ENCODE data around the gene CCL23. TPM values are rescaled to one million over a fixed set of nuclear protein-coding genes. Genes with fewer than 3 reads are reported as not detected.

The CCL23 gene
- polyA plus RNA-seq, 1 donor from 2014 or later: not detected

DNA sequence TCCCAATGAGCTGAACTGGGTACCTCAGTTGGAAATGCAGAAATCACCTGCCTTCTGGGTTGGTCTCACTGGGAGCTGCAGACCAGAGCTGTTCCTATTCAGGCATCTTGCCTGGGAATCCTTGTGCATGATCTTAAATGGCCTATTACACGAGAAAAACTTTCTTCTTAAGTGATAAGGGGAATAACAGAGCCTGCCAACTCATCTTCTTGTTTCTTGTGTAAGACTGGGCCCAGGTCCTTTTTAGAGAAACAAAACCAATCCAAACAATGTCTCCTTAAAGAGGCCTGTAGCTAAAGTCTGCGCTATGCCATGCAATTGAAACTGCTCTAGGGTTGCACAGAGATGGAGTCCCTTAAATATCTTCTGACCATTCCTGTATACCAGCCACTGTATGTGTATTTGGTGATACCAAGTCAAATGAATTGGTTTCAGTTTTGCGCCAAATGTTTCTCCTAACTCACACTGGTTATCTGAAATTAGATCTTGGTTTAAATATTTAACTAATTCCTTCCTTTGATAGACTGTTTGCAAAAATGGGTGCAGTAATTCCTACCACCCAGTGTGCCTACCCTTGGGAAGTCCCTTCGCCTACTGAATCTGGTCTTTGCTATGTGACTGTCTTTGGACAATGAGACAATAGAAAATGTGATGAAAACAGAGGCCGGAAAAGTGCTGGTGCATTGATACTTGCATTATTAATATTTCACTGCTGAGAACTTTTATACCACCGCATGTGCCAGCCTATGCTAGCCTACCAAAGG is 6.5 kb upstream of the CCL23 start:
- H3K4me2 ChIP-seq (ENCODE audit: low read length): no peak overlapping the region
- no peaks in the 10 kb centered on the region for H4K20me1 ChIP-seq (ENCODE audit: insufficient read depth)
- no peak overlapping the region for H2AFZ ChIP-seq (ENCODE audit: low read depth, low read length)
- no peaks in the 10 kb centered on the region for H3K36me3 ChIP-seq (ENCODE audit: insufficient read depth, low read length)
- H3K27me3 ChIP-seq (ENCODE audit: insufficient read depth, low read depth, low read length): no peaks in the 10 kb centered on the region
- no peak overlapping the region for H3K4me3 ChIP-seq (ENCODE audit: low read length)
- H3K79me2 ChIP-seq (replicated peaks; ENCODE audit: insufficient read depth, low read length): no peaks in the 10 kb centered on the region
- H3K27ac ChIP-seq (ENCODE audit: low read length): no peak overlapping the region
- H3K9me3 ChIP-seq (ENCODE audit: low read length): no peaks in the 10 kb centered on the region
- no peaks in the 10 kb centered on the region for H3K9me2 ChIP-seq (ENCODE audit: insufficient read depth, low read length)
- H3K9ac ChIP-seq (ENCODE audit: low read length): no peak overlapping the region
- no peak for TF ChIP-seq TAF1 (IDR thresholded peaks at IDR 0.05; ENCODE audit: low read depth)
- TF ChIP-seq POLR2AphosphoS5 (IDR thresholded peaks at IDR 0.05): no peak
- no peak for TF ChIP-seq RAD21 (conservative IDR thresholded peaks at IDR 0.05)
- no peak for TF ChIP-seq EZH2 (IDR thresholded peaks at IDR 0.05; ENCODE audit: borderline replicate concordance, insufficient read depth, low read length, poor library complexity, severe bottlenecking)
- no peaks in the 10 kb centered on the region for H3F3A ChIP-seq (ENCODE audit: insufficient read depth, low read length, poor library complexity, severe bottlenecking)

DNA sequence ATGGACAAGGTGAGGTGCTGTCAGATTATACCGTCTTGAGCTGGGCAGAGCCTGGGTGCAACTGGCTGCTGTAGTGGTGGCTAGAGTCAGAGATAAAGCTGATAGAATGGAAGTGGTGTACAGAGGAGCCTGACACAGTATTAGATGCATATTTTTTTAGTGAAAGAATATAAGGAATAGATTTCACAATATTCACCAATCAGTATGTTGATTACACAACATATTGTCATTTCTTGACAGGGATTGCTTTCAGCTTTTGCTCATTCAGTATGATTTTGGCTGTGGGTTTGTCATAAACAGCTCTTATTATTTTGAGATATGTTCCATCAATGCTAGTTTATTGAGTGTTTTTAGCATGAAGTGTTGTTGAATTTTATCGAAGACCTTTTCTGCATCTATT is 1.7 kb upstream of the CCL23 start:
- no peak overlapping the region for H3K4me3 ChIP-seq (ENCODE audit: low read length)
- H3K9me3 ChIP-seq (ENCODE audit: low read length): no peaks in the 10 kb centered on the region
- no peaks in the 10 kb centered on the region for H3K36me3 ChIP-seq (ENCODE audit: insufficient read depth, low read length)
- H3K4me2 ChIP-seq (ENCODE audit: low read length): no peak overlapping the region
- H4K20me1 ChIP-seq (ENCODE audit: insufficient read depth): no peaks in the 10 kb centered on the region
- TF ChIP-seq POLR2AphosphoS5 (IDR thresholded peaks at IDR 0.05) (no peak), EZH2 (IDR thresholded peaks at IDR 0.05; ENCODE audit: borderline replicate concordance, insufficient read depth, low read length, poor library complexity, severe bottlenecking) (no peak), RAD21 (conservative IDR thresholded peaks at IDR 0.05) (no peak), TAF1 (IDR thresholded peaks at IDR 0.05; ENCODE audit: low read depth) (no peak), MXI1 (conservative IDR thresholded peaks at IDR 0.05; ENCODE audit: poor library complexity, severe bottlenecking) (no peak), EP300 (conservative IDR thresholded peaks at IDR 0.05; ENCODE audit: poor library complexity, severe bottlenecking) (no peak), SMC3 (conservative IDR thresholded peaks at IDR 0.05; ENCODE audit: poor library complexity) (no peak)
- TF ChIP-seq, protein P1, sequence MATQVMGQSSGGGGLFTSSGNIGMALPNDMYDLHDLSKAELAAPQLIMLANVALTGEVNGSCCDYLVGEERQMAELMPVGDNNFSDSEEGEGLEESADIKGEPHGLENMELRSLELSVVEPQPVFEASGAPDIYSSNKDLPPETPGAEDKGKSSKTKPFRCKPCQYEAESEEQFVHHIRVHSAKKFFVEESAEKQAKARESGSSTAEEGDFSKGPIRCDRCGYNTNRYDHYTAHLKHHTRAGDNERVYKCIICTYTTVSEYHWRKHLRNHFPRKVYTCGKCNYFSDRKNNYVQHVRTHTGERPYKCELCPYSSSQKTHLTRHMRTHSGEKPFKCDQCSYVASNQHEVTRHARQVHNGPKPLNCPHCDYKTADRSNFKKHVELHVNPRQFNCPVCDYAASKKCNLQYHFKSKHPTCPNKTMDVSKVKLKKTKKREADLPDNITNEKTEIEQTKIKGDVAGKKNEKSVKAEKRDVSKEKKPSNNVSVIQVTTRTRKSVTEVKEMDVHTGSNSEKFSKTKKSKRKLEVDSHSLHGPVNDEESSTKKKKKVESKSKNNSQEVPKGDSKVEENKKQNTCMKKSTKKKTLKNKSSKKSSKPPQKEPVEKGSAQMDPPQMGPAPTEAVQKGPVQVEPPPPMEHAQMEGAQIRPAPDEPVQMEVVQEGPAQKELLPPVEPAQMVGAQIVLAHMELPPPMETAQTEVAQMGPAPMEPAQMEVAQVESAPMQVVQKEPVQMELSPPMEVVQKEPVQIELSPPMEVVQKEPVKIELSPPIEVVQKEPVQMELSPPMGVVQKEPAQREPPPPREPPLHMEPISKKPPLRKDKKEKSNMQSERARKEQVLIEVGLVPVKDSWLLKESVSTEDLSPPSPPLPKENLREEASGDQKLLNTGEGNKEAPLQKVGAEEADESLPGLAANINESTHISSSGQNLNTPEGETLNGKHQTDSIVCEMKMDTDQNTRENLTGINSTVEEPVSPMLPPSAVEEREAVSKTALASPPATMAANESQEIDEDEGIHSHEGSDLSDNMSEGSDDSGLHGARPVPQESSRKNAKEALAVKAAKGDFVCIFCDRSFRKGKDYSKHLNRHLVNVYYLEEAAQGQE (IDR thresholded peaks at IDR 0.05; ENCODE audit: borderline replicate concordance): no peak
- TF ChIP-seq, protein P2, sequence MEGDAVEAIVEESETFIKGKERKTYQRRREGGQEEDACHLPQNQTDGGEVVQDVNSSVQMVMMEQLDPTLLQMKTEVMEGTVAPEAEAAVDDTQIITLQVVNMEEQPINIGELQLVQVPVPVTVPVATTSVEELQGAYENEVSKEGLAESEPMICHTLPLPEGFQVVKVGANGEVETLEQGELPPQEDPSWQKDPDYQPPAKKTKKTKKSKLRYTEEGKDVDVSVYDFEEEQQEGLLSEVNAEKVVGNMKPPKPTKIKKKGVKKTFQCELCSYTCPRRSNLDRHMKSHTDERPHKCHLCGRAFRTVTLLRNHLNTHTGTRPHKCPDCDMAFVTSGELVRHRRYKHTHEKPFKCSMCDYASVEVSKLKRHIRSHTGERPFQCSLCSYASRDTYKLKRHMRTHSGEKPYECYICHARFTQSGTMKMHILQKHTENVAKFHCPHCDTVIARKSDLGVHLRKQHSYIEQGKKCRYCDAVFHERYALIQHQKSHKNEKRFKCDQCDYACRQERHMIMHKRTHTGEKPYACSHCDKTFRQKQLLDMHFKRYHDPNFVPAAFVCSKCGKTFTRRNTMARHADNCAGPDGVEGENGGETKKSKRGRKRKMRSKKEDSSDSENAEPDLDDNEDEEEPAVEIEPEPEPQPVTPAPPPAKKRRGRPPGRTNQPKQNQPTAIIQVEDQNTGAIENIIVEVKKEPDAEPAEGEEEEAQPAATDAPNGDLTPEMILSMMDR (IDR thresholded peaks at IDR 0.05; ENCODE audit: poor library complexity, severe bottlenecking): no peak
- H3K9me2 ChIP-seq (ENCODE audit: insufficient read depth, low read length): no peaks in the 10 kb centered on the region
- no peak overlapping the region for H2AFZ ChIP-seq (ENCODE audit: low read depth, low read length)
- no peaks in the 10 kb centered on the region for H3K27me3 ChIP-seq (ENCODE audit: insufficient read depth, low read depth, low read length)
- H3F3A ChIP-seq (ENCODE audit: insufficient read depth, low read length, poor library complexity, severe bottlenecking): no peaks in the 10 kb centered on the region
- no peak overlapping the region for H3K9ac ChIP-seq (ENCODE audit: low read length)
- H3K79me2 ChIP-seq (replicated peaks; ENCODE audit: insufficient read depth, low read length): no peaks in the 10 kb centered on the region
- no peak overlapping the region for H3K27ac ChIP-seq (ENCODE audit: low read length)

Measured in neural cell (in vitro differentiated cells).